Transverse colon (tissue), 4 donors: ENCODE results near the gene GTF2H4.

Experiments
- CTCF ChIP-seq, 5 experiments: fragments of 200-600 bp in 3 of 5; fragments of 450-650 bp in 2 of 5; sonication (generic) in 3 of 5; IDR thresholded peaks; 1 replicate in 2 of 5; 2 replicates in 3 of 5; pipeline ENCODE4 v1.5.1; 2016 to 2017; ENCODE audit warnings: antibody characterized with exemption in 5 of 5, inconsistent platforms in 3 of 5, mild to moderate bottlenecking in 2 of 5, moderate library complexity in 1 of 5
- POLR2A ChIP-seq: fragments of 450-650 bp; IDR thresholded peaks from one replicate; pipeline ENCODE4 v1.6.1; 2016; ENCODE audit warnings: antibody characterized with exemption, mild to moderate bottlenecking, moderate library complexity
- POLR2AphosphoS5 ChIP-seq, 3 donors: sonication (generic); formaldehyde crosslinking; IDR thresholded peaks; one replicate each; pipeline ENCODE4 v1.6.1; 2016; ENCODE audit warnings: antibody characterized with exemption in 3 of 3

GRCh38 chr6:30885999-30886896 is 21.8 kb upstream of the GTF2H4 start:
- TF ChIP-seq POLR2A = no peak
- TF ChIP-seq CTCF (IDR thresholded peaks at IDR 0.05) = no peak
- peak in 2 of 3 donors; percentile 40 to 48 for TF ChIP-seq POLR2AphosphoS5 (IDR thresholded peaks at IDR 0.05)
